ENCODE data around the gene POPDC3. TPM values are rescaled to one million over a fixed set of nuclear protein-coding genes. Genes with fewer than 3 reads are reported as not detected.

Gene POPDC3
- total and polyA plus RNA-seq, 7 donors: 80.1 to 271 (median 124) TPM

- 82 to 96% (median 86%) methylated on average over 1 of the region's 1 CpG for WGBS, 3 donors
- Histone ChIP-seq H3K4me3 (no peak overlapping the region), H3K9me3 (no peaks in the 10 kb centered on the region), H3K4me1 (peaks cover 18% of the 10 kb centered on the region), H3K36me3 (ENCODE audit: insufficient read depth in 1 of 2, low read depth in 1 of 2) (no peaks in the 10 kb centered on the region), H3K27ac (no peak overlapping the region), H3K27me3 (ENCODE audit: insufficient read depth in 3 of 3, low read length in 2 of 3) (no peaks in the 10 kb centered on the region)
- intact Hi-C loops (cut with DNase I): loop anchor here in 1 of 2 donors (10.0 kb wide), 1 partner anchor 52 kb away; no protein-coding TSS in a partner anchor
- no peak for TF ChIP-seq CTCF (IDR thresholded peaks at IDR 0.05)
- no peak for ATAC-seq
- no peak for DNase-seq
Measured at GRCh38 chr6:105212587-105212986, 32.8 kb upstream of the POPDC3 start.

- DNase-seq: no peak
- H3K27ac ChIP-seq: no peak overlapping the region
- intact Hi-C loops (cut with DNase I): loop anchor here in 1 of 2 donors (10.0 kb wide), 1 partner anchor 53 kb away; no protein-coding TSS in a partner anchor
- WGBS, 3 donors: 93 to 97% (median 96%) methylated on average over 3 of the region's 3 CpGs
- no peaks in the 10 kb centered on the region for H3K36me3 ChIP-seq (ENCODE audit: insufficient read depth in 1 of 2, low read depth in 1 of 2)
- no peaks in the 10 kb centered on the region for H3K27me3 ChIP-seq (ENCODE audit: insufficient read depth in 3 of 3, low read length in 2 of 3)
- ATAC-seq: no peak
- H3K9me3 ChIP-seq: no peaks in the 10 kb centered on the region
- peaks cover 18% of the 10 kb centered on the region for H3K4me1 ChIP-seq
- no peak overlapping the region for H3K4me3 ChIP-seq
- TF ChIP-seq CTCF (IDR thresholded peaks at IDR 0.05): no peak
Measured at GRCh38 chr6:105211831-105212230, 32.0 kb upstream of the POPDC3 start.

- Histone ChIP-seq H3K4me3 (no peak overlapping the region), H3K27me3 (ENCODE audit: insufficient read depth in 3 of 3, low read length in 2 of 3) (no peaks in the 10 kb centered on the region), H3K9me3 (no peaks in the 10 kb centered on the region), H3K27ac (peak overlapping the region; percentile 11), H3K4me1 (peaks cover 18% of the 10 kb centered on the region), H3K36me3 (ENCODE audit: insufficient read depth in 1 of 2, low read depth in 1 of 2) (no peaks in the 10 kb centered on the region)
- 82 to 97% (median 87%) methylated on average over 1 of the region's 1 CpG for WGBS, 3 donors
- intact Hi-C loops (cut with DNase I): loop anchor here in 1 of 2 donors (10.0 kb wide), 1 partner anchor 54 kb away; no protein-coding TSS in a partner anchor
- no peak for ATAC-seq
- no peak for DNase-seq
- TF ChIP-seq CTCF (IDR thresholded peaks at IDR 0.05): no peak
Measured at GRCh38 chr6:105210932-105211531, 31.2 kb upstream of the POPDC3 start.

GRCh38 chr6:105209950-105210706, 30.3 kb upstream of the POPDC3 start:
- H3K27me3 ChIP-seq (ENCODE audit: insufficient read depth in 3 of 3, low read length in 2 of 3): no peaks in the 10 kb centered on the region
- intact Hi-C loops (cut with DNase I): loop anchor here in 1 of 2 donors (10.0 kb wide), 1 partner anchor 55 kb away; no protein-coding TSS in a partner anchor
- peak; percentile 42 to 57 (median 55) for ATAC-seq
- H3K4me1 ChIP-seq: peaks cover 18% of the 10 kb centered on the region
- 50 to 63% (median 53%) methylated on average over 5 of the region's 5 CpGs for WGBS, 3 donors
- DNase-seq: no peak
- H3K4me3 ChIP-seq: no peak overlapping the region
- no peaks in the 10 kb centered on the region for H3K9me3 ChIP-seq
- H3K27ac ChIP-seq: peak overlapping the region; percentile 19
- TF ChIP-seq CTCF (IDR thresholded peaks at IDR 0.05): no peak
- no peaks in the 10 kb centered on the region for H3K36me3 ChIP-seq (ENCODE audit: insufficient read depth in 1 of 2, low read depth in 1 of 2)

Data from psoas muscle (tissue), 8 donors.